Measurements from ENCODE around the gene PABPC1L. TPM values are rescaled to one million over a fixed set of nuclear protein-coding genes. Genes with fewer than 3 reads are reported as not detected.

Gene PABPC1L
- 5.8 and 8.1 TPM in 2 replicates for total RNA-seq

GRCh38 chr20:44909872-44910689 lies at the start of gene PABPC1L:
Gene PABPC1L, plus strand, starts transcription at chr20:44910060. Its CDS starts 84 bp downstream, at chr20:44910144.

DNA sequence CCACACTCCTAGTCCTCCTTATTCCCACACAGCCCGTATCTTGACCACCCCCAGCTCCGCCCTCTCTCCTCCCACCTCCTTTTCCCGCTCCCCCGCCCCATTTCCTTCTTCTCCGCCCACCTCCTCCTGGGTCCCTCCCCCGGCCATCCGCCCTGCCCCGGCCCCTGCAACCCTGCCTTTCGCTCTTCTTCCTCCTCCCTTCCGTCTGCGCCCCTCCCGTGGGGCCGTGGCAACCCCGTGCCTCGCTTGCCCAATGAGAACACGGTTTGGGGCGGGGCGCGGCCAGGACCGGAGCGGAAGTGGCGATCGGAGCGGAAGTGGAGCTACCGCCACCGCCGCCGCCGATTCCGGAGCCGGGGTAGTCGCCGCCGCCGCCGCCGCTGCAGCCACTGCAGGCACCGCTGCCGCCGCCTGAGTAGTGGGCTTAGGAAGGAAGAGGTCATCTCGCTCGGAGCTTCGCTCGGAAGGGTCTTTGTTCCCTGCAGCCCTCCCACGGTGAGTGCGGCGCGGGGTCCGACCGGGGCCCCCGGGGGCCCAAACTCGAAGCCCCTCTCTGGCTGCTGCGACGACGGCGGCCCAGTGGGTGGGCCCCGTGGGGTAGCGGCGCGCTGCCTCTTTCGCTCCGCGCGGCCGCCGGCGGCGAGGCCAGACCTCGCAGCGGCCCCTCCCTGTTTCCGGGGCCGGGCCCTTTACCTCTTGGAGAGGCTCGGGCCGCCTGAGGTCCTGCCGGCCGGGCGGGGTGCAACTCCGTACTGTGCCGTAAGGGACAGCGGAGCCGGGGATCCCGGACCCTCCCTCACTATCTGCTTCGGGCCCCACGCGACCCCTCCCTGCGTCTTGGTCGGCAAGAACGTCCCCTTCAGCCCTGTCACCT lies 24.2 kb upstream of the PABPC1L start, which contains the start of gene YWHAB:
TSS of gene YWHAB (plus strand) at position 314 of the 874 bp plus-strand sequence. CDS start 15,829 bp downstream, outside the sequence.

DNA sequence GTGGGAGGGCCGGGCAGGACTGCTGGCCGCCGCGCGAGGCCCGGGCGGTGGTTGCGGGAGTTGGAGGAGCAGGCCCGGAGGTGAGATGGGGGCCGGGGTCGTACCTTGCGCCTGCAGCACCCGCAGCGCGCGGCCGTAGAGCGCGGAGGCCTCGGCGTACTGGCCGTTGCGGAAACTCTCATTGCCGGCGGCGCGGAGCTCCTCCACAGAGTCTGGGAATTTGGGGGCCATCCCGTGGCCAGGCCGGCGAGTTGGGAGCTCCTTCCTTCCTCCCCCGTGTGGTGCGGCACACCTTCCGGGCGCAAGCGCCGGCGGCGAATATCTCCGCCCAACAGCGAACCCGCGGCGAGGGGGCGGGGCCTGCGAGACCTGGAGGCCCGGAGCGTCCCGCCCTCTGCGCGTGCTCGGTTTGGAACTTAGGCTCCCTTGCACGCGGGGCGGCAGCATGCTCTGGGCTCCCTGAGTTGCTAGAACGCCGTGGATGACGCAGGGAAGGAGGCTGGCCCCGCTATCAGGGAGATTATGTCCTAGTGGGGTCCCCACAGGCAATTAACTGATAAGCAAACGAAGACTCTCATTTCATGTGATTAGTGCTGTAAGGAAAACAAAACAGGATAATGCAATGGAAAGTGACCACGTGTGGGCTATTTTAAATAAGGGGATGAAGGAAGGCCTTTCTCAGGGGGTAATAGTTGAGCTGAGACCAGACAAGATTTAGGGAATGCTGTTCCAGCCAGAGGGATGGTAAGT lies 50.4 kb downstream of the PABPC1L start, which contains the start of gene TOMM34:
TSS of gene TOMM34 (minus strand) at position 295 of the 750 bp plus-strand sequence. CDS start at position 231, 64 bp downstream.

GRCh38 chr20:44966030-44966961 lies 56.4 kb downstream of the PABPC1L start, which contains the start of gene STK4:
Gene STK4, plus strand, starts transcription at chr20:44966512. Its CDS starts 57 bp downstream, at chr20:44966569.

Other genes starting within 250 kb of the PABPC1L start
- gene CCN5, start 194.7 kb upstream of the PABPC1L start, total RNA-seq: not detected in 2 replicates
- not detected in 2 replicates for gene KCNK15, start 164.2 kb upstream of the PABPC1L start, total RNA-seq
- not detected in 2 replicates for gene RIMS4, start 99.5 kb upstream of the PABPC1L start, total RNA-seq
- gene YWHAB, start 24.4 kb upstream of the PABPC1L start, total RNA-seq: 122 and 140 TPM in 2 replicates
- gene TOMM34, start 50.3 kb downstream of the PABPC1L start, total RNA-seq: 94.6 and 105 TPM in 2 replicates
- gene STK4, start 56.5 kb downstream of the PABPC1L start, total RNA-seq: 15.0 and 20.2 TPM in 2 replicates
- 0.71 TPM in 1 of 2 replicates, not detected in the other for gene KCNS1, start 191.1 kb downstream of the PABPC1L start, total RNA-seq
- not detected in 2 replicates for gene WFDC5, start 205.1 kb downstream of the PABPC1L start, total RNA-seq
- gene WFDC12, start 214.4 kb downstream of the PABPC1L start, total RNA-seq: not detected in 2 replicates

Measured in myometrial cell (primary cell).